ENCODE results near the gene FMO3.

FMO3 gene

DNA sequence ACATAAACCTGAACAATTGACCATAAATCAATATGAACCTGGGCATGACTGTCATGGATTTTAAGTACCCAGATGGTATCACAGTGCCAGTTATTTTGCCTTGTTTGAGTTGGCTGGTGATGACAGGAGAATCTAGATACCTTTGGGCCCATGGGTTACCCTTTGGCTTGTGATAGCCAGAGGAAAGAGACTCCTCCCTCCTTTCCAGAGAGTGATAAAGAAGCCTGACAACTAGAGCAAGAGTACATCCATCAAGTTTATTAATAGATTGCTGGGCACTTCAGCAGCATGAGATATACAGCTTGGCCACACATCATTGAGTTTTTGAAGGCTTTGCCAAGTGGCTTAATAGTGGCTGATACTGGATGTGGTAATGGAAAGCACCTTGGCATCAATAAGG is 6.6 kb upstream of the FMO3 start:
- no peak overlapping the region for H3K27ac ChIP-seq (ENCODE audit: low read depth, low read length, severe bottlenecking)
- H3K36me3 ChIP-seq (ENCODE audit: control insufficient read depth, insufficient read depth, low read length): no peaks in the 10 kb centered on the region
- H3K9me3 ChIP-seq (ENCODE audit: control insufficient read depth, low read length): no peaks in the 10 kb centered on the region
- no peaks in the 10 kb centered on the region for H3K4me1 ChIP-seq (ENCODE audit: control insufficient read depth, insufficient read depth, low read length, poor library complexity, severe bottlenecking)
- no peak overlapping the region for H3K4me3 ChIP-seq (ENCODE audit: extremely low read depth, insufficient read depth, low read length, poor library complexity, severe bottlenecking)

- Histone ChIP-seq H3K4me1 (ENCODE audit: control insufficient read depth, insufficient read depth, low read length, poor library complexity, severe bottlenecking) (no peaks in the 10 kb centered on the region), H3K36me3 (ENCODE audit: control insufficient read depth, insufficient read depth, low read length) (no peaks in the 10 kb centered on the region), H3K27ac (ENCODE audit: low read depth, low read length, severe bottlenecking) (no peak overlapping the region), H3K4me3 (ENCODE audit: extremely low read depth, insufficient read depth, low read length, poor library complexity, severe bottlenecking) (no peak overlapping the region), H3K9me3 (ENCODE audit: control insufficient read depth, low read length) (no peaks in the 10 kb centered on the region)
- WGBS, 2 experiments (ENCODE audit: insufficient coverage in 2 of 2): 100% methylated on average over 1 of the region's 2 CpGs; no CpG with 5 or more reads in 1 of the 2 experiments
Observed at GRCh38 chr1:171084870-171085269, 5.8 kb upstream of the FMO3 start.

DNA sequence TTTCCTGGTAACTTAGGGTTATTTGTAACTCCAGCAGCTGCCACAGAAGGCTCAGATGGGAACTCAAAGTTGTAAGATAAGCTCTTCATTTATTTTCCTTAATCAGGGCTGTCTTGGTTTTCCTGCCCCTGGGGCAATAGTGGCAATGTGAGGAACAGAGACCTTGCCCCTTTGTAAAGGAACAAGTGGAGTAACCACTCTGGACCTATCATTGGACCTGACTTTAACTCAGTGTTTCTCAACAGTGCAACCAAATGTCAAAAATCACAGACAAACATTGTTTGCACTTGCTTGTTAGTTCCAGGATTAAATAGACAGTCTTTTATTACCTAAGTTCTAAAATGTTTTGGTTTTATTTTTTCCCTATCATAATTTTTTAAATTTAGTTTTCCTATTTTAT is 2.8 kb upstream of the FMO3 start:
- Histone ChIP-seq H3K36me3 (ENCODE audit: control insufficient read depth, insufficient read depth, low read length) (no peaks in the 10 kb centered on the region), H3K4me3 (ENCODE audit: extremely low read depth, insufficient read depth, low read length, poor library complexity, severe bottlenecking) (no peak overlapping the region), H3K4me1 (ENCODE audit: control insufficient read depth, insufficient read depth, low read length, poor library complexity, severe bottlenecking) (no peaks in the 10 kb centered on the region), H3K9me3 (ENCODE audit: control insufficient read depth, low read length) (no peaks in the 10 kb centered on the region), H3K27ac (ENCODE audit: low read depth, low read length, severe bottlenecking) (no peak overlapping the region)

DNA sequence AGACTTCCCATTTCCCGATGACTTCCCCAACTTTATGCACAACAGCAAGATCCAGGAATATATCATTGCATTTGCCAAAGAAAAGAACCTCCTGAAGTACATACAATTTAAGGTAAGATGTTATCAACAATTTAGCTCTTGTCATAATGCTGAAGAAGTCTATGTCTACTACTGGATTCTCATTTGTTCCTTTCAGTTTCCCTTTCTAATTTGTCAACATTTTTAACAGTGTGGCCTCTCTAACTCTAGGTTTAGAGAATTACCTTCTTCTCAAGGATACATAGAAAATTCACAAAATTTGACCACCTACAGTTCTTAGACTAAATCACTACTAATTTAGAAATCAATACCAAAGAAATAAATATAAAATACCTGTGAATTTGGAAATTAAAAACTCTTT is 13.2 kb downstream of the FMO3 start:
- H3K4me1 ChIP-seq (ENCODE audit: control insufficient read depth, insufficient read depth, low read length, poor library complexity, severe bottlenecking): no peaks in the 10 kb centered on the region
- no peak overlapping the region for H3K27ac ChIP-seq (ENCODE audit: low read depth, low read length, severe bottlenecking)
- H3K9me3 ChIP-seq (ENCODE audit: control insufficient read depth, low read length): no peaks in the 10 kb centered on the region
- H3K36me3 ChIP-seq (ENCODE audit: control insufficient read depth, insufficient read depth, low read length): no peaks in the 10 kb centered on the region
- H3K4me3 ChIP-seq (ENCODE audit: extremely low read depth, insufficient read depth, low read length, poor library complexity, severe bottlenecking): no peak overlapping the region
- WGBS, 2 experiments (ENCODE audit: insufficient coverage in 2 of 2): 100% methylated on average over 1 of the region's 1 CpG; no CpG with 5 or more reads in 1 of the 2 experiments

DNA sequence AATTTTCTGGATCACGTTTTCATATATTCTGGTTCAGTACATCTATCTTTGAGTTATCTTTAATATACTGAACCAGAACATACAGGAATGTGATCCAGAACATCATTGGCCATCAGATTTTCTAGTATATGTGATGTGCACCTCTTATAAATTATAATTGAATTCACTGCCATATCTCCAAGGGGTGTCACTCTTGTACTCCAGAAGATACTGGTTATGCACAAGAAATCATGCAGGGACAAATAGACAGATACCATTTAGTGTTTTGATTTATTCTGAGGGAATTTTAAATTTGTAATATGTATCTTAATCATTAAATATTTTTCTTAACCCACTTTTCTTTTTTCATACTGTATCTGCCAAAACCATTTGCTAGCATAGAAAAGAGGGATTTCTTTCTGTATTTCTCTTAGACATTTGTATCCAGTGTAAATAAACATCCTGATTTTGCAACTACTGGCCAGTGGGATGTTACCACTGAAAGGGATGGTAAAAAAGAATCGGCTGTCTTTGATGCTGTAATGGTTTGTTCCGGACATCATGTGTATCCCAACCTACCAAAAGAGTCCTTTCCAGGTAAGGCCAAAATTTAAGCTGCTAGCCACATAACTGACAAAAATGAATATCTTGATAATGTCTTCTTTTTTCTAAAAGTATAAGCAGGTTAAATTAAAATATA is 16.7 kb downstream of the FMO3 start:
- Histone ChIP-seq H3K4me1 (ENCODE audit: control insufficient read depth, insufficient read depth, low read length, poor library complexity, severe bottlenecking) (no peaks in the 10 kb centered on the region), H3K27ac (ENCODE audit: low read depth, low read length, severe bottlenecking) (no peak overlapping the region), H3K4me3 (ENCODE audit: extremely low read depth, insufficient read depth, low read length, poor library complexity, severe bottlenecking) (no peak overlapping the region), H3K9me3 (ENCODE audit: control insufficient read depth, low read length) (no peaks in the 10 kb centered on the region), H3K36me3 (ENCODE audit: control insufficient read depth, insufficient read depth, low read length) (no peaks in the 10 kb centered on the region)
- 83% methylated on average over 2 of the region's 3 CpGs; no CpG with 5 or more reads in 1 of the 2 experiments for WGBS, 2 experiments (ENCODE audit: insufficient coverage in 2 of 2)

- WGBS, 2 experiments (ENCODE audit: insufficient coverage in 2 of 2): 79 to 92% methylated on average over 2 to 6 of the region's 8 CpGs
- no peak overlapping the region for H3K4me3 ChIP-seq (ENCODE audit: extremely low read depth, insufficient read depth, low read length, poor library complexity, severe bottlenecking)
- H3K27ac ChIP-seq (ENCODE audit: low read depth, low read length, severe bottlenecking): no peak overlapping the region
- H3K4me1 ChIP-seq (ENCODE audit: control insufficient read depth, insufficient read depth, low read length, poor library complexity, severe bottlenecking): no peaks in the 10 kb centered on the region
- no peaks in the 10 kb centered on the region for H3K36me3 ChIP-seq (ENCODE audit: control insufficient read depth, insufficient read depth, low read length)
- no peaks in the 10 kb centered on the region for H3K9me3 ChIP-seq (ENCODE audit: control insufficient read depth, low read length)
Observed at GRCh38 chr1:171107969-171108368, 17.3 kb downstream of the FMO3 start.

DNA sequence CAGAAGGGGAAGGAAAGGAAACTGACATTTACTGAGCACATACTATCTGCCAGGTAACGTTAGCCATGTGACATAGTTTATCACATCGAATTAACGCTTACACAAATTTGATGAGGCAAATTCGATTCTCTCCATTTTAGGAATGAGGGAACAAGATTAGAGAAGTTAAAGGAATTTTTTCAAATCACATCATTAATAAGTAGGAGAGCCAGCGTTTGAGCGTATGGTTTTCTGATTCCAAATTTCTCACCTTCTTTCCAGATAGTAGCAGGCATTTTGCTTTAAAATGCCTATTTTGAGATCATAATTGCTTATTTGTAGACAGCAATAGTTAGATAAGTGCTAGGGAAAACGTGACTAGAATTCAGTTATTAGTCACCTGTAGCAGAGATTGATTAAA is 19.3 kb downstream of the FMO3 start:
- Histone ChIP-seq H3K36me3 (ENCODE audit: control insufficient read depth, insufficient read depth, low read length) (no peaks in the 10 kb centered on the region), H3K4me3 (ENCODE audit: extremely low read depth, insufficient read depth, low read length, poor library complexity, severe bottlenecking) (no peak overlapping the region), H3K27ac (ENCODE audit: low read depth, low read length, severe bottlenecking) (no peak overlapping the region), H3K9me3 (ENCODE audit: control insufficient read depth, low read length) (no peaks in the 10 kb centered on the region), H3K4me1 (ENCODE audit: control insufficient read depth, insufficient read depth, low read length, poor library complexity, severe bottlenecking) (no peaks in the 10 kb centered on the region)
- 67% methylated on average over 1 of the region's 7 CpGs; no CpG with 5 or more reads in 1 of the 2 experiments for WGBS, 2 experiments (ENCODE audit: insufficient coverage in 2 of 2)

GRCh38 chr1:171110621-171111326 is 20.1 kb downstream of the FMO3 start:
- H3K4me3 ChIP-seq (ENCODE audit: extremely low read depth, insufficient read depth, low read length, poor library complexity, severe bottlenecking): no peak overlapping the region
- no peaks in the 10 kb centered on the region for H3K4me1 ChIP-seq (ENCODE audit: control insufficient read depth, insufficient read depth, low read length, poor library complexity, severe bottlenecking)
- no peaks in the 10 kb centered on the region for H3K9me3 ChIP-seq (ENCODE audit: control insufficient read depth, low read length)
- no peak overlapping the region for H3K27ac ChIP-seq (ENCODE audit: low read depth, low read length, severe bottlenecking)
- no peaks in the 10 kb centered on the region for H3K36me3 ChIP-seq (ENCODE audit: control insufficient read depth, insufficient read depth, low read length)
- 98% methylated on average over 5 to 6 of the region's 7 CpGs for WGBS, 2 experiments (ENCODE audit: insufficient coverage in 2 of 2)

DNA sequence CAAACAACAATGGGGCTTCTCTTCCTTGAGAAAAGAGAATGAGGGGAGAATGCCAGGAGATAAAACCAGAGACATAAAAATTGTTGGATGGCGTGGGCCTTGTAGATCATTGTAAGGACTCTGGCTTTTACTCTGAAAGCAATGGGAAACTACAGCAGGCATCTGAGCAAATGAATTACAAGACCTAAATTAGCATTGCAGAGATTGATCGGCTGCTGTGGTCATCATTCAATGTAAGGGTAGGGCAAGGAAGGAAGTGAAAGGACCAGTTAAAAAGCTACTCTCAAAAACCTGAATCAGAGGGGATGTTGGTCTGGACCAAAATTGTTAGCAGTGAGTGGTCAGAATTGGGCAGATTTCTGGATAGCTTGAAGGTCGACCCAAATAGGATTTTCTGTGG is 21.4 kb downstream of the FMO3 start:
- H3K9me3 ChIP-seq (ENCODE audit: control insufficient read depth, low read length): no peaks in the 10 kb centered on the region
- H3K27ac ChIP-seq (ENCODE audit: low read depth, low read length, severe bottlenecking): no peak overlapping the region
- no peaks in the 10 kb centered on the region for H3K4me1 ChIP-seq (ENCODE audit: control insufficient read depth, insufficient read depth, low read length, poor library complexity, severe bottlenecking)
- no peak overlapping the region for H3K4me3 ChIP-seq (ENCODE audit: extremely low read depth, insufficient read depth, low read length, poor library complexity, severe bottlenecking)
- WGBS, 2 experiments (ENCODE audit: insufficient coverage in 2 of 2): 89 to 91% methylated on average over 3 of the region's 3 CpGs
- H3K36me3 ChIP-seq (ENCODE audit: control insufficient read depth, insufficient read depth, low read length): no peaks in the 10 kb centered on the region

GRCh38 chr1:171113382-171113781 is 22.7 kb downstream of the FMO3 start:
- H3K4me3 ChIP-seq (ENCODE audit: extremely low read depth, insufficient read depth, low read length, poor library complexity, severe bottlenecking): no peak overlapping the region
- H3K27ac ChIP-seq (ENCODE audit: low read depth, low read length, severe bottlenecking): no peak overlapping the region
- H3K4me1 ChIP-seq (ENCODE audit: control insufficient read depth, insufficient read depth, low read length, poor library complexity, severe bottlenecking): no peaks in the 10 kb centered on the region
- H3K9me3 ChIP-seq (ENCODE audit: control insufficient read depth, low read length): no peaks in the 10 kb centered on the region
- 80% methylated on average over 1 of the region's 3 CpGs; no CpG with 5 or more reads in 1 of the 2 experiments for WGBS, 2 experiments (ENCODE audit: insufficient coverage in 2 of 2)
- H3K36me3 ChIP-seq (ENCODE audit: control insufficient read depth, insufficient read depth, low read length): no peaks in the 10 kb centered on the region

- Histone ChIP-seq H3K4me3 (ENCODE audit: extremely low read depth, insufficient read depth, low read length, poor library complexity, severe bottlenecking) (no peak overlapping the region), H3K4me1 (ENCODE audit: control insufficient read depth, insufficient read depth, low read length, poor library complexity, severe bottlenecking) (no peaks in the 10 kb centered on the region), H3K36me3 (ENCODE audit: control insufficient read depth, insufficient read depth, low read length) (no peaks in the 10 kb centered on the region), H3K9me3 (ENCODE audit: control insufficient read depth, low read length) (no peaks in the 10 kb centered on the region), H3K27ac (ENCODE audit: low read depth, low read length, severe bottlenecking) (no peak overlapping the region)
- 88% methylated on average over 1 of the region's 2 CpGs; no CpG with 5 or more reads in 1 of the 2 experiments for WGBS, 2 experiments (ENCODE audit: insufficient coverage in 2 of 2)
Observed at GRCh38 chr1:171115280-171115897, 24.7 kb downstream of the FMO3 start.

Measured in mesodermal cell (in vitro differentiated cells).